Osteoblast (primary cell): ENCODE data around the gene EGFL6. TPM values are rescaled to one million over a fixed set of nuclear protein-coding genes. Genes with fewer than 3 reads are reported as not detected.

Experiments
- DNase-seq: peaks from one replicate; pipeline ENCODE4 v3.0.0; 2011; ENCODE audit warnings: low spot score, mixed read lengths; ENCODE audit not compliant: insufficient read length; ENCODE audit errors: missing footprints
- H2AFZ ChIP-seq: 2 replicates; pipeline ENCODE4 v1.6.0; 2011; ENCODE audit warnings: mild to moderate bottlenecking, low read length
- H3K27ac ChIP-seq: 2 replicates; pipeline ENCODE4 v1.5.1; 2011; ENCODE audit warnings: mild to moderate bottlenecking, low read depth, low read length, moderate library complexity
- H3K27me3 ChIP-seq: 2 replicates; pipeline ENCODE4 v1.6.0; 2012; ENCODE audit warnings: mild to moderate bottlenecking, control low read depth, inconsistent platforms, low read length, moderate library complexity; ENCODE audit not compliant: insufficient read depth
- H3K36me3 ChIP-seq: 2 replicates; pipeline ENCODE4 v1.5.1; 2011; ENCODE audit warnings: mild to moderate bottlenecking, low read length, control low read depth, moderate library complexity; ENCODE audit not compliant: insufficient read depth
- H3K4me1 ChIP-seq: 2 replicates; pipeline ENCODE4 v1.5.1; 2011; ENCODE audit warnings: mild to moderate bottlenecking, low read length, control low read depth, moderate library complexity; ENCODE audit not compliant: insufficient read depth
- H3K4me2 ChIP-seq: 2 replicates; pipeline ENCODE4 v1.6.0; 2011; ENCODE audit warnings: mild to moderate bottlenecking, low read length; ENCODE audit not compliant: insufficient read depth
- H3K4me3 ChIP-seq: fragments of 200-600 bp; sonication (generic); 3 replicates; pipeline ENCODE4 v1.5.1; 2012; ENCODE audit warnings: mild to moderate bottlenecking, low read length, inconsistent platforms; ENCODE audit not compliant: insufficient read depth
- H3K79me2 ChIP-seq: 2 replicates; pipeline ENCODE4 v1.6.0; 2012; ENCODE audit warnings: mild to moderate bottlenecking, low read length, control low read depth, inconsistent platforms; ENCODE audit not compliant: insufficient read depth
- H3K9me3 ChIP-seq: 2 replicates; pipeline ENCODE4 v1.5.1; 2011; ENCODE audit warnings: low read depth, low read length, control low read depth
- H4K20me1 ChIP-seq: 2 replicates; pipeline ENCODE4 v1.6.0; 2012; ENCODE audit warnings: mild to moderate bottlenecking, low read length, control low read depth; ENCODE audit not compliant: insufficient read depth
- CTCF ChIP-seq: IDR thresholded peaks from 2 replicates; pipeline ENCODE4 v1.5.1; 2011; ENCODE audit warnings: mild to moderate bottlenecking, low read depth, low read length, moderate library complexity; ENCODE audit errors: extremely low read depth
- total RNA-seq: library from RNA; depleted of rRNA; stranded (reverse); fragments of >200 nt; gene quantifications from 2 replicates; pipeline ENCODE4 v1.2.3, GENCODE V29; 2012

EGFL6 gene
- total RNA-seq, 1 donor = under 0.01 TPM

DNA sequence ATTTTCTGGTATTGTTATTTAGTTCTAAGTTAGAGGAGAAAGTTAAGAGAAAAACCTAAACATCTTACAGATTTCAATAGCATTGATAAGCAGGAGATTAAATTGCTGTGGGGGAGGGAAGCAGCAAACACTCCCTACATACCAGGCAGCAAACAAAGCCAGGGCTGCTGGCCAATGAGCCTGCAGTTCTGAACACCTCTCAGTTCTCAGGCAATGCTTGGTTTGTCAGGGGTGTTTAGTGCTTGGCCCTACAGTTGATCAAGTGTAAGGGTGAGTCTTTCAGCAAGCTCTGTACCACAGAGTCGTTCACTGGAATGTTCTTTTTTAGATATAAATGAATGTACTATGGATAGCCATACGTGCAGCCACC lies 38.6 kb downstream of the EGFL6 start:
- H4K20me1 ChIP-seq = no peaks in the 10 kb centered on the region
- no peak overlapping the region for H3K4me3 ChIP-seq
- H3K4me2 ChIP-seq = no peak overlapping the region

GRCh38 chrX:13614154-13614553 lies 44.8 kb downstream of the EGFL6 start:
- H2AFZ ChIP-seq = no peak overlapping the region
- DNase-seq = no peak
- TF ChIP-seq CTCF = no peak

More for the DNA sequence above, 38.6 kb downstream of the EGFL6 start:
- H3K4me1 ChIP-seq = no peaks in the 10 kb centered on the region
- peaks cover 20% of the 10 kb centered on the region for H3K27me3 ChIP-seq
- H3K36me3 ChIP-seq = no peaks in the 10 kb centered on the region
- no peak overlapping the region for H3K27ac ChIP-seq
- no peaks in the 10 kb centered on the region for H3K79me2 ChIP-seq
- no peak for DNase-seq
- no peaks in the 10 kb centered on the region for H3K9me3 ChIP-seq
- TF ChIP-seq CTCF = no peak
- H2AFZ ChIP-seq = no peak overlapping the region

DNA sequence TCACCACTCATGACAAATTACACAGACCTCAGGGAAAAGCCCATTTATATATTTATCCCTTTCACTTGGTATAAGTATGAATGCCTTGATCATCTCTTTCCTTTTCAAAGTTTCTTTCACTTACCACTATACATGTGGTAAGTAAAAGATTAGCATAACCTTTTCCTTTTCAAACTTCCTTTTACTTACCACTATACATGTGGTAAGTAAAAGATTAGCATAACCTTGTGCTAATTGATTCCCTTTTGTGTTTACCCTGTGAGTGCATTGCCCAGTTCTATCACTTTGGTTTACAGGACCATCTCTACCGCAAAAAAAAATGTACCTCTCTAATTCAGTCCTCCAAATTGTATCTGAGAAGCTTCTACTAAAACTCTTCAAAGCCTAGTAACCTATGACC lies 50.8 kb downstream of the EGFL6 start:
- Histone ChIP-seq H3K27ac (no peak overlapping the region), H4K20me1 (no peaks in the 10 kb centered on the region), H3K4me2 (no peak overlapping the region), H3K79me2 (no peaks in the 10 kb centered on the region), H3K4me1 (no peaks in the 10 kb centered on the region), H2AFZ (no peak overlapping the region), H3K9me3 (peaks cover 2% of the 10 kb centered on the region), H3K27me3 (peaks cover 17% of the 10 kb centered on the region), H3K36me3 (no peaks in the 10 kb centered on the region), H3K4me3 (no peak overlapping the region)
- TF ChIP-seq CTCF = no peak
- no peak for DNase-seq

More at GRCh38 chrX:13614154-13614553, 44.8 kb downstream of the EGFL6 start:
- no peaks in the 10 kb centered on the region for H3K9me3 ChIP-seq
- no peak overlapping the region for H3K27ac ChIP-seq
- no peaks in the 10 kb centered on the region for H3K79me2 ChIP-seq
- H4K20me1 ChIP-seq = no peaks in the 10 kb centered on the region
- no peak overlapping the region for H3K4me2 ChIP-seq
- peaks cover 8% of the 10 kb centered on the region for H3K27me3 ChIP-seq
- H3K36me3 ChIP-seq = no peaks in the 10 kb centered on the region
- H3K4me1 ChIP-seq = no peaks in the 10 kb centered on the region
- H3K4me3 ChIP-seq = no peak overlapping the region

- Histone ChIP-seq H3K4me3 (no peak overlapping the region), H3K79me2 (no peaks in the 10 kb centered on the region), H3K9me3 (peaks cover 2% of the 10 kb centered on the region), H3K4me1 (no peaks in the 10 kb centered on the region), H4K20me1 (no peaks in the 10 kb centered on the region), H3K27me3 (peaks cover 22% of the 10 kb centered on the region), H3K36me3 (no peaks in the 10 kb centered on the region), H2AFZ (no peak overlapping the region), H3K4me2 (no peak overlapping the region), H3K27ac (no peak overlapping the region)
- no peak for TF ChIP-seq CTCF
- DNase-seq = no peak
These were observed 53.1 kb downstream of the EGFL6 start for GRCh38 chrX:13622401-13622964.
